ENCODE measurements around the gene CMSS1. TPM values are rescaled to one million over a fixed set of nuclear protein-coding genes. Genes with fewer than 3 reads are reported as not detected.

The CMSS1 gene
- total RNA-seq = 10 to 100 TPM; 28.2 to 57.2 (median 41.5) TPM

DNA sequence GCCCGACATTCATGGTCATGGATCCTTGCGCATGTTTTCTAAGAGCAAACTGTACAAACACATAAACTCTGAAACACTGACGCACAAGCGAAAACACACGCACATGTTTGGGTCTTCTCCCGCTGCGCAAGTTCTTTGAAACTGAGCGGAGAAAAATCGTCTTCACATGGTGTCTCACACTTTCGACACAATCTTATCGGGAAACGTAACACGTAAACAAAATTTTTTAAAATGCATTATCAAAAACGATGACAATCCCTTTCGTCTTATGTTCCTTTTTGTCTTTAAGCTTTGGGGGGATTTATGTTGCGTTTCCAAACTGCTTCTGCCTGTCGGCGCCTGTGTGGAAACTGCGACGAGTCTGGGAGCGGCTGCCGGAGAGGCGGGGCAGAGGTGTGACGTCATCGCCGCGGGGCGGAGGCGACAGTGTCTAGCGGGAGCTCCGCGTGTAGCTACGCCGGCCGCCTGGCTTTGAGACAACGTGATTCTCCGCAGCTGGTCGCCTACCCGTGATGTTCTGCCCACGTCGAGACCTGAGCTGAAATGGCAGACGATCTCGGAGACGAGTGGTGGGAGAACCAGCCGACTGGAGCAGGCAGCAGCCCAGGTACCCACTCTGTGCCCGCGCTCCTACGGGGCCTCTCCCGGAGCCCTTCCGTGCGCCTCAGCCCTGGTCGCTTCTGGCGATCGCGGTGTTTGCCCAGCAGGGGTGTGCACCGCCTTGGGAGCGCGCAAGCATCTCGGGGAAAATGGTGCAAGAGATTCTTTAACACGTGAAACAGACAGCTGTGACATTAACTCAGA is at the start of gene CMSS1:
TSS of gene CMSS1 (plus strand) at position 426 of the 804 bp plus-strand sequence.
- peak; percentile 93 to 98 (median 97) for ATAC-seq (replicated peaks in 6 of 8)
- in situ Hi-C loops (cut with MboI; ENCODE audit: low pct_unique_long_range_greater_than_20kb in 2 of 9, low sequenced_read_pairs in 9 of 9, unreplicated experiment in 9 of 9) = no loop called here
- Histone ChIP-seq H3K27ac (peak within 1 kb of the TSS; percentile 93 to 96), H3K4me3 (peak within 1 kb of the TSS; percentile 58 to 93 (median 85)), H3K4me1 (replicated peaks in 1 of 2) (peaks cover 5 to 13% of the 10 kb centered on the region in 2 donors)
- WGBS, 10 experiments = 0 to 2% (median 0%) methylated on average over 1 to 29 of the region's 60 CpGs; no CpG with 5 or more reads in 1 of the 10 experiments

- 80 to 100% (median 100%) methylated on average over 1 of the region's 1 CpG; no CpG with 5 or more reads in 2 of the 10 experiments for WGBS, 10 experiments
- ATAC-seq (replicated peaks in 6 of 8) = no peak
- Histone ChIP-seq H3K4me3 (no peak overlapping the region), H3K4me1 (replicated peaks in 1 of 2) (no peaks in the 10 kb centered on the region), H3K27ac (no peak overlapping the region)
- in situ Hi-C loops (cut with MboI; ENCODE audit: low pct_unique_long_range_greater_than_20kb in 2 of 9, low sequenced_read_pairs in 9 of 9, unreplicated experiment in 9 of 9) = loop anchor here in 5 of 9 experiments (25.0 kb wide), 5 partner anchors 256 to 1731 kb away; partner anchors contain the start of gene GABRR3 (in 1 of the 5)
Measured at GRCh38 chr3:99768126-99768525, 49.5 kb upstream of the CMSS1 start.

- WGBS, 10 experiments = 14 to 88% (median 71%) methylated on average over 1 of the region's 2 CpGs; no CpG with 5 or more reads in 3 of the 10 experiments
- ATAC-seq (replicated peaks in 6 of 8) = no peak
- Histone ChIP-seq H3K4me3 (no peak overlapping the region), H3K27ac (no peak overlapping the region), H3K4me1 (replicated peaks in 1 of 2) (no peaks in the 10 kb centered on the region)
- in situ Hi-C loops (cut with MboI; ENCODE audit: low pct_unique_long_range_greater_than_20kb in 2 of 9, low sequenced_read_pairs in 9 of 9, unreplicated experiment in 9 of 9) = loop anchor here in 5 of 9 experiments (25.0 kb wide), 5 partner anchors 257 to 1732 kb away; partner anchors contain the start of gene GABRR3 (in 1 of the 5)
Measured at GRCh38 chr3:99768808-99769501, 48.7 kb upstream of the CMSS1 start.

- in situ Hi-C loops (cut with MboI; ENCODE audit: low pct_unique_long_range_greater_than_20kb in 2 of 9, low sequenced_read_pairs in 9 of 9, unreplicated experiment in 9 of 9) = loop anchor here in 5 of 9 experiments (25.0 kb wide), 5 partner anchors 260 to 1735 kb away; partner anchors contain the start of gene GABRR3 (in 1 of the 5)
- Histone ChIP-seq H3K4me3 (no peak overlapping the region), H3K27ac (no peak overlapping the region), H3K4me1 (replicated peaks in 1 of 2) (peaks cover 3 to 7% of the 10 kb centered on the region in 2 donors)
- no peak for ATAC-seq (replicated peaks in 6 of 8)
- whole genome bisulfite sequencing, 10 experiments = 60 to 100% (median 93%) methylated on average over 1 to 3 of the region's 3 CpGs; no CpG with 5 or more reads in 1 of the 10 experiments
Measured at GRCh38 chr3:99772171-99772570, 45.5 kb upstream of the CMSS1 start.

GRCh38 chr3:99772671-99773070 is 45.0 kb upstream of the CMSS1 start:
- Histone ChIP-seq H3K4me3 (no peak overlapping the region), H3K27ac (no peak overlapping the region), H3K4me1 (replicated peaks in 1 of 2) (peaks cover 3 to 7% of the 10 kb centered on the region in 2 donors)
- no peak for ATAC-seq (replicated peaks in 6 of 8)
- in situ Hi-C loops (cut with MboI; ENCODE audit: low pct_unique_long_range_greater_than_20kb in 2 of 9, low sequenced_read_pairs in 9 of 9, unreplicated experiment in 9 of 9) = loop anchor here in 5 of 9 experiments (25.0 kb wide), 5 partner anchors 260 to 1735 kb away; partner anchors contain the start of gene GABRR3 (in 1 of the 5)
- 33 to 100% (median 60%) methylated on average over 1 of the region's 1 CpG; no CpG with 5 or more reads in 5 of the 10 experiments for WGBS, 10 experiments

DNA sequence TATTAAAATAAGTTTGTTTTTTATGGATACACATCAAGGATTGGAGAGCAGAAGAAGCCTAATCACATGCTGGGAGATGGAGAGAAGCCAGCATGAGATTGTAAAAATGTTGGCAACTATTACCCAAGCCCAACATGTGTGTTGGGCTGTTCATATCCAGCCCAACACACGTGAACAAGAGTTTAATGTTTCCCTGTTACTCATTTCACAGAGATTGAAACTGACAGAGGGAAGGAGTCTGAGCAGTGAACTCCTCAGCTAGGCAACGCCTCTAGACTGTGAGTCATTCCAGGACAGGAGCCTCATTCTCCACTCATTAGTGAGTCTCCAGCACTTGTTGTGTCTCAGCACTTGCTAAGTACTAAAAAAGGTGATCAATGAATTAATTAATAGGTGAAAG is 43.2 kb upstream of the CMSS1 start:
- Histone ChIP-seq H3K4me1 (replicated peaks in 1 of 2) (peaks cover 3 to 7% of the 10 kb centered on the region in 2 donors), H3K27ac (no peak overlapping the region), H3K4me3 (no peak overlapping the region)
- peak in 3 of 8 experiments; percentile 86 to 90 (median 86) for ATAC-seq (replicated peaks in 6 of 8)
- in situ Hi-C loops (cut with MboI; ENCODE audit: low pct_unique_long_range_greater_than_20kb in 2 of 9, low sequenced_read_pairs in 9 of 9, unreplicated experiment in 9 of 9) = loop anchor here in 5 of 9 experiments (25.0 kb wide), 5 partner anchors 262 to 1737 kb away; partner anchors contain the start of gene GABRR3 (in 1 of the 5)
- WGBS, 10 experiments = 0 to 79% (median 34%) methylated on average over 1 to 2 of the region's 2 CpGs; no CpG with 5 or more reads in 4 of the 10 experiments

DNA sequence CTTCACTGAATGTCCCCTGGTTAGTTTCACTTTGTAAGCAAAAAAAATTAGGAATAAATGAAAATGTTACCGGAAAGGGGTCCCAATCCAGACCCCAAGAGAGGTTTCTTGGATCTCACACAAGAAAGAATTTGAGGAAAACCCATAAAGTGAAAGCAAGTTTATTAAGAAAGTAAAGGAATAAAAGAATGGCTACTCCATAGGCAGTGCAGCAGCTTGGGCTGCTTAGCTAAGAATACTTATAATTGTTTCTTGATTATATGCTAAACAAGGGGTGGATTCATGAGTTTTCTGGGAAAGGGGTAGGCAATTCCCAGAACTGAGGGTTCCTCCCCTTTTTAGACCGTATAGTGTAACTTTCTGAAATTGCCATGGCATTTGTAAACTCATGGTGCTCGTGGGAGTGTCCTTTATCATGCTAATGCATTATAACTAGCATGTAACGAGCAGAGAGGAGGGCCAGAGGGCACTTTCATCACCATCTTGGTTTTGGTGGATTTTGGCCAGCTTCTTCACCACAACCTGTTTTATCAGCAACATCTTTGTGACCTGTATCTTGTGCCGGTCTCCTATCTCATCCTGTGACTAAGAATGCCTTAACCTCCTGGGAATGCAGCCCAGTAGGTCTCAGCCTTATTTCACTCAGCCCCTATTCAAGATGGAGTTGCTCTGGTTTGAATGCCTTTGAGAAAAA is 41.0 kb upstream of the CMSS1 start:
- in situ Hi-C loops (cut with MboI; ENCODE audit: low pct_unique_long_range_greater_than_20kb in 2 of 9, low sequenced_read_pairs in 9 of 9, unreplicated experiment in 9 of 9) = no loop called here
- no peak overlapping the region for H3K4me3 ChIP-seq
- peak in 7 of 8 experiments; percentile 32 to 84 (median 48) for ATAC-seq (replicated peaks in 6 of 8)
- H3K4me1 ChIP-seq (replicated peaks in 1 of 2) = peaks cover 3 to 7% of the 10 kb centered on the region in 2 donors
- 6 to 59% (median 50%) methylated on average over 2 to 5 of the region's 5 CpGs; no CpG with 5 or more reads in 1 of the 10 experiments for WGBS, 10 experiments
- H3K27ac ChIP-seq = no peak overlapping the region

DNA sequence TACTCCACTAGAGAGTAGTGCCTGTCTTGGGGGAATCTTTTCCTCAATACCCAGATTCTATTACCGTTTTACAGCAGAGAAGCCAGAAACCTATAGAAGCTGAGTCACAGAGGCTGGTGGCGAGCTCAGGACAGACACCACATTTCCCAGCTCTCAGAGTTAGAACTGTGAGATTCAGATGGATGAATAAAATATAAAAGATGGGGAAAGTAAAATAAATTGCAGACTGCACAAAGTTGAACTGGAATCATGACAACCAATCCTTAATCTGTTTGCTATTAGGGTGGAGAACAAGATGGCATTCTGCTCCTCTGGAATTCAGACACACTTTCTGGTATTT is 40.5 kb upstream of the CMSS1 start:
- peak in 2 of 8 experiments; percentile 21 to 74 for ATAC-seq (replicated peaks in 6 of 8)
- WGBS, 10 experiments = 69 to 100% (median 92%) methylated on average over 1 to 2 of the region's 2 CpGs; no CpG with 5 or more reads in 6 of the 10 experiments
- Histone ChIP-seq H3K4me3 (no peak overlapping the region), H3K4me1 (replicated peaks in 1 of 2) (peaks cover 3 to 7% of the 10 kb centered on the region in 2 donors), H3K27ac (no peak overlapping the region)
- in situ Hi-C loops (cut with MboI; ENCODE audit: low pct_unique_long_range_greater_than_20kb in 2 of 9, low sequenced_read_pairs in 9 of 9, unreplicated experiment in 9 of 9) = no loop called here

DNA sequence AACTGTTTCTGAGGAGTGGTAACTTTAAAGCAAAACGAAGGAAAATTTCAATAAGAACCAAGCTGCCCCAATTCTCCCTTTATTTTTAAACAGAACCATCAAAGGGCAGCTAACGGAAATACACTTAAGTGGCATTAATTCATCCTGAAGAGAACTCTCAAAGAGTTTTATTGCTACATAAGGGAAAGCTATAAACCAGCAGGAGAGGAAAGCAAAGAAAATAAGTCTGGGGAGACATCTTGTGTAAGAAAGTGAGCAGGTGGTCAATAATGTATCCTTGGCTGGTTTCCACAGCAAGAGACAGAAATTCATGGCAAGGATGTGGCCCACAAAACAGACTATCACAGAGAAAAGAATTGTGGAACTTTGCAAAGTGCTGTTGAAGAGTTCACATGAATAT is 40.0 kb upstream of the CMSS1 start:
- no peak overlapping the region for H3K27ac ChIP-seq
- in situ Hi-C loops (cut with MboI; ENCODE audit: low pct_unique_long_range_greater_than_20kb in 2 of 9, low sequenced_read_pairs in 9 of 9, unreplicated experiment in 9 of 9) = no loop called here
- WGBS, 10 experiments = 33 to 81% (median 64%) methylated on average over 1 to 2 of the region's 2 CpGs; no CpG with 5 or more reads in 2 of the 10 experiments

GRCh38 chr3:99780749-99781148 is 36.9 kb upstream of the CMSS1 start:
- H3K4me3 ChIP-seq = no peak overlapping the region
- WGBS, 10 experiments = 0 to 86% (median 69%) methylated on average over 1 to 3 of the region's 3 CpGs; no CpG with 5 or more reads in 3 of the 10 experiments
- no peak for ATAC-seq (replicated peaks in 6 of 8)
- no peak overlapping the region for H3K27ac ChIP-seq
- in situ Hi-C loops (cut with MboI; ENCODE audit: low pct_unique_long_range_greater_than_20kb in 2 of 9, low sequenced_read_pairs in 9 of 9, unreplicated experiment in 9 of 9) = no loop called here
- peaks cover 3 to 7% of the 10 kb centered on the region in 2 donors for H3K4me1 ChIP-seq (replicated peaks in 1 of 2)

More for the DNA sequence above, 40.0 kb upstream of the CMSS1 start:
- Histone ChIP-seq H3K4me1 (replicated peaks in 1 of 2) (peaks cover 3 to 7% of the 10 kb centered on the region in 2 donors), H3K4me3 (no peak overlapping the region)
- ATAC-seq (replicated peaks in 6 of 8) = no peak

GRCh38 chr3:99781761-99782160 is 35.9 kb upstream of the CMSS1 start:
- ATAC-seq (replicated peaks in 6 of 8) = peak in 1 of 8 experiments; percentile 16
- 25 to 100% (median 73%) methylated on average over 1 to 3 of the region's 3 CpGs for WGBS, 10 experiments
- in situ Hi-C loops (cut with MboI; ENCODE audit: low pct_unique_long_range_greater_than_20kb in 2 of 9, low sequenced_read_pairs in 9 of 9, unreplicated experiment in 9 of 9) = no loop called here
- Histone ChIP-seq H3K27ac (no peak overlapping the region), H3K4me1 (replicated peaks in 1 of 2) (peaks cover 0 to 4% of the 10 kb centered on the region in 2 donors), H3K4me3 (no peak overlapping the region)

DNA sequence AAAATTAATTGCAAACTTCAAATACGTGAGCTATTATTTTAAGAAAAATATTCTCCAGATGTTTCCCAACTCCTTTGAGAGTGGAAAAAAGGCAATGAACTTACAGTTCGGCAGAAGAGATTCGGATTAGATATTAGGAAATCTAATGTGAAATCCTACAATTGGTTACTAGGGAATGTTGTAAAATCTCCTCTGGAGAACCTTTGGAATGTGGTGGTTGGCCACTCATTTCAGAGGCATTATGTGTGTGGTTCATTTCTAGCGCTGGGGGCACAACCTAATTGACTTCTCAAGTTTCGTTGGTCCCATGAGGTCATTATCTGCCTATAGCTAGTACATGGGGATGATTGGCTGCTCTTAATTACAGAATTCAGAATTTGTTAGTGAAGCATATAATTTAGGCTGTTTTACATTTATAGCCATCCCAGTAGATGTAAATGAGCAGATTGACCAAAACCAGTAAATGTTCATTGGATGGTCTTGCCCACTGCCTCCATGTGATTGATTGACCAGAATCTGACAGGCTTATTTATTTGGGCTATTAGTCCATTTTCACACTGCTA is 34.6 kb upstream of the CMSS1 start:
- in situ Hi-C loops (cut with MboI; ENCODE audit: low pct_unique_long_range_greater_than_20kb in 2 of 9, low sequenced_read_pairs in 9 of 9, unreplicated experiment in 9 of 9) = no loop called here
- no peak overlapping the region for H3K27ac ChIP-seq

More for the DNA sequence above, 34.6 kb upstream of the CMSS1 start:
- WGBS, 10 experiments = 3 to 90% (median 67%) methylated on average over 2 to 5 of the region's 5 CpGs
- no peaks in the 10 kb centered on the region for H3K4me1 ChIP-seq (replicated peaks in 1 of 2)
- H3K4me3 ChIP-seq = no peak overlapping the region
- peak in 2 of 8 experiments; percentile 25 to 65 for ATAC-seq (replicated peaks in 6 of 8)

All from motor neuron (in vitro differentiated cells).